ENCODE results near the gene COL17A1.

The COL17A1 gene

GRCh38 chr10:104085801-104086400, at the start of gene COL17A1:
COL17A1 (minus strand) TSS chr10:104085880; CDS start chr10:104080673, 5,207 bp downstream.
- no peak for DNase-seq (ENCODE audit: low read depth in 2 of 2)

- DNase-seq (ENCODE audit: low read depth in 2 of 2), result no peak
These were observed 44.4 kb upstream of the COL17A1 start for GRCh38 chr10:104130041-104130440.

GRCh38 chr10:104128214-104128613, 42.5 kb upstream of the COL17A1 start:
- no peak for DNase-seq (ENCODE audit: low read depth in 2 of 2)

GRCh38 chr10:104127411-104127810, 41.7 kb upstream of the COL17A1 start:
- no peak for DNase-seq (ENCODE audit: low read depth in 2 of 2)

- DNase-seq (ENCODE audit: low read depth in 2 of 2), result no peak
These were observed 37.7 kb upstream of the COL17A1 start for GRCh38 chr10:104123397-104123796.

GRCh38 chr10:104122225-104123107, 36.8 kb upstream of the COL17A1 start:
- no peak for DNase-seq (ENCODE audit: low read depth in 2 of 2)

GRCh38 chr10:104121485-104122224, 36.0 kb upstream of the COL17A1 start, which contains the start of gene SFR1:
SFR1 (plus strand) TSS chr10:104122171; CDS start chr10:104122184, 13 bp downstream.
- DNase-seq (ENCODE audit: low read depth in 2 of 2), result peak; percentile 97

- DNase-seq (ENCODE audit: low read depth in 2 of 2), result peak; percentile 59 to 78
These were observed 35.3 kb upstream of the COL17A1 start for GRCh38 chr10:104120903-104121484.

- no peak for DNase-seq (ENCODE audit: low read depth in 2 of 2)
These were observed 34.8 kb upstream of the COL17A1 start for GRCh38 chr10:104120512-104120902.

- DNase-seq (ENCODE audit: low read depth in 2 of 2), result no peak
These were observed 34.3 kb upstream of the COL17A1 start for GRCh38 chr10:104119996-104120395.

GRCh38 chr10:104117839-104118323, 32.2 kb upstream of the COL17A1 start:
- no peak for DNase-seq (ENCODE audit: low read depth in 2 of 2)

- no peak for DNase-seq (ENCODE audit: low read depth in 2 of 2)
These were observed 27.8 kb upstream of the COL17A1 start for GRCh38 chr10:104113376-104113956.

GRCh38 chr10:104109908-104110662, 24.4 kb upstream of the COL17A1 start:
- no peak for DNase-seq (ENCODE audit: low read depth in 2 of 2)

- DNase-seq (ENCODE audit: low read depth in 2 of 2), result no peak
These were observed 19.2 kb upstream of the COL17A1 start for GRCh38 chr10:104104926-104105325.

GRCh38 chr10:104104418-104104817, 18.7 kb upstream of the COL17A1 start:
- no peak for DNase-seq (ENCODE audit: low read depth in 2 of 2)

- no peak for DNase-seq (ENCODE audit: low read depth in 2 of 2)
These were observed 18.3 kb upstream of the COL17A1 start for GRCh38 chr10:104103956-104104355.

- no peak for DNase-seq (ENCODE audit: low read depth in 2 of 2)
These were observed 16.2 kb upstream of the COL17A1 start for GRCh38 chr10:104101902-104102301.

- no peak for DNase-seq (ENCODE audit: low read depth in 2 of 2)
These were observed 15.1 kb upstream of the COL17A1 start for GRCh38 chr10:104100795-104101194.

- no peak for DNase-seq (ENCODE audit: low read depth in 2 of 2)
These were observed 14.3 kb upstream of the COL17A1 start for GRCh38 chr10:104099941-104100340.

GRCh38 chr10:104099269-104099668, 13.6 kb upstream of the COL17A1 start:
- DNase-seq (ENCODE audit: low read depth in 2 of 2), result no peak
